Stimulated activated CD4-positive, alpha-beta T cell treated with anti-CD3 and anti-CD28 coated beads, Interleukin-12 subunit alpha, Interleukin-12 subunit beta, amount 100 ng/mL, for 24 hours (primary cell): Measurements from ENCODE around the gene SOX5.

Experiments
- DNase-seq, 2 experiments: peaks; one replicate each; pipeline ENCODE4 v3.0.0-alpha.2; 2020; ENCODE audit warnings: low read depth in 2 of 2

The SOX5 gene

GRCh38 chr12:23949348-23950209, at the start of gene SOX5:
SOX5 (minus strand) TSS chr12:23949670; CDS start chr12:23949601, 69 bp downstream.
- no peak for DNase-seq

- no peak for DNase-seq
These were observed 37.6 kb upstream of the SOX5 start for GRCh38 chr12:23987046-23987445.

- no peak for DNase-seq
These were observed 31.4 kb upstream of the SOX5 start for GRCh38 chr12:23980826-23981225.

GRCh38 chr12:23964812-23965211, 15.3 kb upstream of the SOX5 start:
- DNase-seq, result no peak

DNA sequence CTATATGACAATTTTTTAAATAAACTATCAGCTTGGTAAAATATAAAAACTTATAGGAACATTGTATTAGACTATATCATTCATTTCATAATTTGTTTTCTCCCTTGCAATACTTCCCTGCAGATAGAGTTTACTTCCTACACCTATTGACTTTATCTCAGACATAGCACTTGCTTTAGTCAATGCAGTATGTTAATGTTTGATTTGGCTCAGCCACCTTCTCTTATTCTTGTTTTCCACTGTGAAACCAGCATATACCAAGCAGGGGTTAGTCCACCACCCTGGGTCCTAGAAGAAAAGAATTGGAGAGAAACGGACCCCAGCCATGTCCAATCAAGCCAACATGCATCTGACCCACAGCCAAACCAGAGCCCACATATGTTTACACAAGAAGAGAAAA, 10.4 kb upstream of the SOX5 start:
- DNase-seq, result no peak

- no peak for DNase-seq
These were observed 4.9 kb upstream of the SOX5 start for GRCh38 chr12:23954332-23954731.

DNA sequence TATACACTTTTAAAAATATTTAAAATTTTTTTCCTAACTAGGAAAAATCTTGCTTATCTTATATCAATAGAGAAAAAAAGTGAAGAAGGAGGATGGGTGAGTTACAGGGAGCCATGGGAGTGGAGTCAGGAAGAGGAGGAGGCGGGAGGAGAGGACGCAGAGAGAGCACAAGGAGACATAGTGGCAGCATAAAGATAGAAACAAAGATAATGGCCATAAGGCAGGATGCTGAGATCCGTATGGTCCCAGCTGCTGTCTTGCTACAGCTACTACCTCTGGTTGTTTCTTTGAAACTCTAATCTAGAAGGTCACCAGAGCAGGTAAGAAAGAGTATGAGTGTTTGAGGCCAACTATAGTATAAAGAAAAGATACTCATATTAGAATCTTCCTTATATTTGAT, 2.6 kb upstream of the SOX5 start:
- no peak for DNase-seq

DNA sequence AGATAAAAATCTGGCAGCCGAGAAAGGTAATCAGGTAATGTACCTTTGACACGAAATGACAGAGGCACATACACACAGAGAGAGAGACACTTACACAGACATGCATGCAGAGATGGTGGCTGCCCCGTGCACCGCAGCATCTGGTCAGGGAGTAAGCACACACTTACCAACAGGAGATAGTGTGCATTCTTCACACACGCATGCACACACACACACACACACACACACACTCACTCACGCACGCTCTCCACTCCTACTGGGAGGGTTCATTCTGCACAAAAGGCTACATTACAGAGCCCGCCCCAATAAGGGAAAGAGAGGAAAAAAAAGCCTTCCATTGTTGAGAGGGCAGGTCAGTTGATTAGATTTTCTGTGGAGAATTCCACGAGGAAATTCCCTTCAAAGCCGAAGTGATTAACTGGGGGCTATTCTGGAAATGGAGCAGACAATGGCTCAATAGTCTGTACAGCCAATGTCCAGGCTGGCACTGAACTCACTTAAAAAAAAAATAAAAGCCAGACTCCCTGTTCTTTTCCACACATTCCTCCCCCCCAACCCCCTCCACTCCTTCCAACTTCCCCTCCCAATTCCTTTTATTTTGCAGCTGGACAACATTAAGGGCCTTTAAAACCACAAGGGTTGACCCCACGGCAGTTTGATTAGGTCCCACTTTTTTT, 1.4 kb upstream of the SOX5 start:
- DNase-seq, result no peak

DNA sequence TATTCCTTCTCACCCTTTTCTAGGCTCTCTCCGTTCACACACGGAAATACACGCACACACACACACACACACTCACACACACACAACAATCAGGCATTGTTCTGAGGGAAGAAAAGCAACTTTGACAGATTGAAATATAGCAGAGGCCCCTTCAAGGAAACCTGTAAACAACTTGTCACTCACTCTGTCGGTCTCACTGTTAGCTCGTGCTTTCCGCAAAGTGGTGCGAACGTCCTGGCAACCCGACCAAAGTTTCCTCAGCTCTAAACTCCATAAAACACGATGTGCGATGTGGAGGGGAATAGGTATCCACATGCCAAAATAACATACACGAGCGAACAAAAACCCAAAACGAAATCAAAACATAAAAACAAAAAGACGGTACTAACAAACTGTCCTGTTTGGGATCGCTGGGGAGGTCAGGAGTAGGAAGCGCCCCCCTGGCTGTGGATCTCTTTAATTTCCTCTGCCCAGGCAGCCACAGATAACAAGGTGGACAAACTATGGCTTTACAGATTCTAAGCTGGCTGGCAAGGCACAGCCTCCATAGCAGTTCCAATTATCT, 822 bp upstream of the SOX5 start:
- DNase-seq, result no peak

- DNase-seq, result no peak
These were observed 1.2 kb downstream of the SOX5 start for GRCh38 chr12:23948291-23948690.

GRCh38 chr12:23947395-23947794, 2.1 kb downstream of the SOX5 start:
- DNase-seq, result no peak

GRCh38 chr12:23945249-23945648, 4.2 kb downstream of the SOX5 start:
- DNase-seq, result no peak

DNA sequence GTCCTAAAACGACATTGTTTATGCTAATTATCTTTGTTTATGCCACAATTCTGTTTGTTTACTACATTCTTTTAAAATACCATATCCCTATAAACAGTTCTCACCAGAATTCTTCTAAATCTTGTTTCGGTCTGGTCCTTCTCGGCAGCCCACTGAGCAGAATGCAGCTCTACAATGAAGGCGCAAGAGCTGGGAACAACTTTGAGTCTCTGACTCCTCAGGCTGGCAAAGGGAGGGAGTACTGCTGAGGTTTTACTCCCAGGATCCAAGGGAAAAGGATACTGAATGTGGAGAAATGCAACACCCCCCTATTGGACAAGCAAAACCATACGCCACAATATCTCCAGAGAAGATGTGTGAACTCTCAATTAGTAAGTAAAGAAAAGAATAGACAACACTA, 5.4 kb downstream of the SOX5 start:
- no peak for DNase-seq

- DNase-seq, result no peak
These were observed 6.6 kb downstream of the SOX5 start for GRCh38 chr12:23942841-23943240.

DNA sequence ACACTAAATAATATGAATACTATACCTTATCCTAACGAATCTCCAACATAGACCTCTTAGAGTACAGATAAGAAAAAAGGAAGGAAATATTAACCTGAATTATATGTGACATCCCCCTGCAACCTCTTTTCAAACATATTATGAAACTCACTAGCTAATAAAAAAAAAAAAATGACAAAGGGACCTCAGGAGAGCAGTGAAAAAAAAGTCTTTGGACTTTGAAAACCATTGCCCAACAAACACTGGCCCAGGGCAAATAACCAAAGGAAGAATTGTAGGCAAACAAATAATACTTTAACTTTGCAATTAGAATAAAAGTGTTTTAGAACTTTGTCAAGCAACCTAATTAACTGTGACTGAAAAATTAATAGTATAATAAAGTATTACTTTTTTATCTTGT, 7.7 kb downstream of the SOX5 start:
- no peak for DNase-seq

- no peak for DNase-seq
These were observed 11.0 kb downstream of the SOX5 start for GRCh38 chr12:23938422-23938821.

DNA sequence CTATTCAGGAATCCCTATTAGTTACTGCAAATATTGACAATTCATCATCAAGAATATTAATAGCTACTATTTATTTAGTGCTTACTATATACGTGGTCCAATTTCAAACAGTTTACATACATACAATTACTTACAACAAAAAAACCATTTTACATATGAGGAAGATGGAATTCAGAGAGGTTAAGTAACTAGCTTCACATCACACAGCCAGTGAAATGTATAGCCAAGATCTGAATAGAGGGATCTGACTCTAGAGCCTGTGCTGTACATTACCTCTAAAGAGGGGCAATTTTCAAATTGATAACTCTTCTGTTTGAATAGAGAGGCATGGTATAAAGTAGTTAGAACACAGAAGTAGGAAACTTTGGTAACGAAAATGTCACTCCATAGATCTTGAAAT, 18.3 kb downstream of the SOX5 start:
- DNase-seq, result no peak

DNA sequence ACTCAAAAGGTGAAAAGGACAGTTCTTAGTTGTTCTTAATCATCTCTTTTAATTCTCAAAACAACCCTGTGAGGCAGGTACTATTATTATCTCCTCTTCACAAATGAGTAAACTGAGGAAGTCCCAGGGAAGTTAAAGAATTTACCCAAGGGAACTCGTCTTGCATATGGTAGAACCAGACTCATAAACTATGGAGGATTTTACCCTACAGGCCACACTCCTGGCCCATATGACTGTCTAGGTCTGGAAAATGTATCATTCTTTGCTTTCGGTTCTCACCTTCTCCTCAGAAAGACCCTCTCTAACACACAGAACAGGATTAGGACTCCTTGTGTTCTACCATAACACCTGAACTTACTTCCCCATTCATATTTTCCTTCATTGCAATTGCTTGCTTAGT, 18.9 kb downstream of the SOX5 start:
- no peak for DNase-seq

DNA sequence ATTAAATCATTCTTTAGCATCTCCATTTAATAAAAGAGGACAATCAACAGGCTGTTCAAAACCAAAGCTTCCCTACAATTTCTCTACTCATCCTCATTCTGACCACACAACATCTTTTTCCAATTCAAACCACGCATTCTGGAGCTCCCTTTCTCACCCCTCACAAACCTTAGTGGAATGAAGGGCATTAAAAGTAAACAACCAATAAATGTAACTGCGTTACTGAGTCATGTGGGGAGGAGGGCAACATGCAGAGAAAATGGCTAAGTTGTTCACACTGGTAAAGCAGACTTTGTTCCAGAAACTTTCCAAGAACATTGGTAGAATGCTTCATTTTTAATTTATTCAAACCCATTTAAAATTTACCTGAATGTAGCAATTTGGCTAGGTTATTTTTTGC, 19.6 kb downstream of the SOX5 start:
- no peak for DNase-seq

DNA sequence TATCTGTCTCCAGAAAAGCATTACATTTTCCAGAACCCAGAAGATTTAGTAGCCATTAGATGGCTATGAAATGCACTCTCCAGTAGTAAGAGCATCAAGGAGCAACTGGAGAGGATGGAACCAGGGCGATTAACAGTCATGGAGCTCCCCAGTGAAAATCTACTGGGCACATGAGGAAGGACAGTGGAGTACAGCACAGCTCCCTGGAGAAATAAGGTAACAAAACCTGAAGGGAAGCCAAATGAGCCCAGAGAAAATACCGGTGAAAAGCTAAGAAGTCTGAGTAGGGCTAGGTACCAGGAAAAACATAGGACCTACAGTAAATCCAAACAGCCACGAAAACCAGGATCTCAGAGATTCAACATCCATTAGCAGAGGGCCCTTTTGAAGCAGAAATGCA, 21.6 kb downstream of the SOX5 start:
- no peak for DNase-seq

DNA sequence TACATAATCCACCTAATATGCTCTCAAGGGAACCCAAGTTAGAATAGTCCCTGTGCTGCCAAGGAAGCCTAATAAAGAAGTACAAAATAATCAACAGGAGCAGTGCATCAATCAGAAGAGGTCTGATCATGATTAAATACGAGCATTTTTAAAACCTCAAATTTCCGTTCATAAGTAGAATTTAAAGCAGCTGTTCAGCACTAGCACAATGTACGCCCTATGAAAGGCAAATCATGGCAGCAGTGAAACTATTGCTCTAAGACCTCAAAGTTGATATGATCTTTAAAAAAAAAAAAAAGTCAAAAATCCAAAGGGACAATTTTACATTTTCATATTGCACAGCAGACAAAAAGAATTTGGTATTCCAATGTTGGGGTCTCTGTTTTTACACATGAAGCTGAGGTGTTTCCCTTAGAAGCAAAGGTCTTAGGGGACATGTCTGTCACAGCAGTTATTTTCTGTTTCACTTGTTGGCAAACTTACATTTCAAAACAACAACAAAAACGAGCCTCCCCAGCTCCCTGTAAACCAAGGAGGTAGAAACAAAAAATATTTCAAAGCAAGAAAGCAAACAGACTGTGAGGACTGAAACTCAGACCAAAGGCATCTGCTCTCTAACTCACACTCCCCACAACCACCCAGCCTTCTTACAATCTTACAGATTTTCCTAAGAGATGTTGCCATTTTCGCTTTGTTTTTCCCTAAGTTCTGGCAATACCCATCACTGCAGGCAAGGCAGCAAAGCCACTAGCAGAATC, 28.2 kb downstream of the SOX5 start:
- DNase-seq, result no peak

GRCh38 chr12:23911574-23911973, 37.9 kb downstream of the SOX5 start:
- DNase-seq, result no peak
